HCT116 (cell line): ENCODE measurements around the gene DNM2. TPM values are rescaled to one million over a fixed set of nuclear protein-coding genes. Genes with fewer than 3 reads are reported as not detected.

Source experiments
- ATAC-seq: fragments of 200-7000 bp; cut with Tn5 transposase; 2 replicates; pipeline ENCODE4 v1.9.1; 2020; ENCODE audit warnings: mild to moderate bottlenecking, moderate library complexity
- BruUV-seq: library from RNA; stranded (reverse); fragments of 400-500 nt; replicated peaks from 2 replicates; lab custom pipeline; 2021; lab: Mats Ljungman, UMichigan
- CTCF ChIA-PET: fragments of 300-600 bp; sonication (Branson Sonifier 250); formaldehyde crosslinking; loops from one replicate; lab custom pipeline; 2021; ENCODE audit warnings: antibody characterized with exemption; lab: Charles Lee
- POLR2A ChIA-PET: fragments of 300-600, 350-600 bp; sonication (Branson Sonifier 250); formaldehyde crosslinking; loops from one replicate; lab custom pipeline; 2021; ENCODE audit warnings: antibody characterized with exemption; lab: Charles Lee
- RAD21 ChIA-PET, 2 experiments: fragments of 300-600 bp; sonication (Branson Sonifier 250); formaldehyde crosslinking; loops; one replicate each; lab custom pipeline; 2023; ENCODE audit warnings: low total read pairs in 2 of 2; ENCODE audit not compliant: uncharacterized antibody in 2 of 2, unreplicated experiment in 2 of 2, low non-redundant PET in 1 of 2; lab: Charles Lee
- DNase-seq: peaks from one replicate; pipeline ENCODE4 v3.0.0-alpha.2; 2010; ENCODE audit warnings: low read depth, low spot score
- H2AFZ ChIP-seq: fragments of 200-600 bp; shearing (Covaris generic), sonication (generic); 2 replicates; pipeline ENCODE4 v1.6.1; 2017; ENCODE audit warnings: low read depth, mixed run types, mixed read lengths, antibody characterized with exemption, low read length; ENCODE audit not compliant: poor library complexity, severe bottlenecking
- H3K27ac ChIP-seq: 2 replicates; pipeline ENCODE4 v1.5.1; 2012; ENCODE audit warnings: low read depth, low read length
- H3K27me3 ChIP-seq: fragments of 200-600 bp; sonication (generic); 2 replicates; pipeline ENCODE4 v1.6.1; 2016; ENCODE audit warnings: mixed run types, low read length, mixed read lengths; ENCODE audit not compliant: insufficient read depth
- H3K36me3 ChIP-seq, 2 experiments: fragments of 200-500 bp in 1 of 2; fragments of 200-600 bp in 1 of 2; sonication (Bioruptor generic) in 1 of 2; sonication (generic) in 1 of 2; 2 replicates each; pipeline versions ENCODE4 v1.5.1 to v1.6.1; 2014 to 2016; ENCODE audit warnings: low read length in 2 of 2, inconsistent platforms in 1 of 2, mixed read lengths in 1 of 2, mixed run types in 1 of 2; ENCODE audit not compliant: insufficient read depth in 2 of 2, control insufficient read depth in 1 of 2
- H3K4me1 ChIP-seq, 2 experiments: fragments of 200-600 bp in 1 of 2; sonication (generic) in 1 of 2; 2 replicates each; pipeline versions ENCODE4 v1.5.1 to v1.6.1; 2012 to 2017; ENCODE audit warnings: low read length in 2 of 2, inconsistent platforms in 1 of 2, mild to moderate bottlenecking in 1 of 2, mixed read lengths in 1 of 2, mixed run types in 1 of 2, moderate library complexity in 1 of 2; ENCODE audit not compliant: insufficient read depth in 2 of 2, control insufficient read depth in 1 of 2
- H3K4me2 ChIP-seq: fragments of 200-600 bp; sonication (generic); 2 replicates; pipeline ENCODE4 v1.6.1; 2017; ENCODE audit warnings: mixed run types, low read length, mixed read lengths
- H3K4me3 ChIP-seq, 2 experiments: fragments of 200-600 bp in 1 of 2; sonication (generic) in 1 of 2; replicated peaks in 1 of 2; 2 replicates each; pipeline ENCODE4 v1.5.1; 2011 to 2016; ENCODE audit warnings: low read length in 2 of 2, control low read depth in 1 of 2, low read depth in 1 of 2, mild to moderate bottlenecking in 1 of 2, mixed read lengths in 1 of 2, mixed run types in 1 of 2
- H3K79me2 ChIP-seq: fragments of 200-600 bp; sonication (generic); 2 replicates; pipeline ENCODE4 v1.6.1; 2017; ENCODE audit warnings: mild to moderate bottlenecking, mixed run types, low read length, moderate library complexity, mixed read lengths; ENCODE audit not compliant: insufficient read depth
- H3K9ac ChIP-seq: fragments of 200-600 bp; sonication (generic); 2 replicates; pipeline ENCODE4 v1.6.1; 2016; ENCODE audit warnings: low read length, mixed read lengths
- H3K9me2 ChIP-seq: fragments of 200-600 bp; sonication (generic), shearing (Covaris generic); 2 replicates; pipeline ENCODE4 v1.6.1; 2017; ENCODE audit warnings: mixed run types, mild to moderate bottlenecking, moderate library complexity; ENCODE audit not compliant: insufficient read depth
- H3K9me3 ChIP-seq, 2 experiments: fragments of 200-500 bp in 1 of 2; fragments of 200-600 bp in 1 of 2; sonication (Bioruptor generic) in 1 of 2; sonication (generic) in 1 of 2; 2 replicates each; pipeline ENCODE4 v1.6.1; 2014 to 2017; ENCODE audit warnings: low read length in 2 of 2, mixed read lengths in 2 of 2, inconsistent platforms in 1 of 2, low read depth in 1 of 2, mild to moderate bottlenecking in 1 of 2, mixed run types in 1 of 2, moderate library complexity in 1 of 2; ENCODE audit not compliant: control insufficient read depth in 1 of 2, insufficient read depth in 1 of 2
- H4K20me1 ChIP-seq: fragments of 200-600 bp; sonication (generic), shearing (Covaris generic); 2 replicates; pipeline ENCODE4 v1.6.1; 2017; ENCODE audit warnings: mixed run types, mild to moderate bottlenecking, moderate library complexity; ENCODE audit not compliant: insufficient read depth
- CBX3 ChIP-seq: IDR thresholded peaks from 2 replicates; pipeline ENCODE4 v1.6.1; 2012; ENCODE audit warnings: low read depth
- CTCF ChIP-seq, 3 experiments: fragments of 200-600 bp in 1 of 3; sonication (generic) in 1 of 3; IDR thresholded peaks in 2 of 3; conservative IDR thresholded peaks in 1 of 3; 2 replicates each; pipeline ENCODE4 v1.5.1; 2012 to 2017; ENCODE audit warnings: low read depth in 2 of 3, low read length in 2 of 3, antibody characterized with exemption in 1 of 3, borderline replicate concordance in 1 of 3, control low read depth in 1 of 3, mild to moderate bottlenecking in 1 of 3, mixed read lengths in 1 of 3, mixed run types in 1 of 3, moderate library complexity in 1 of 3; ENCODE audit not compliant: insufficient read depth in 1 of 3
- ELF1 ChIP-seq: IDR thresholded peaks from 2 replicates; pipeline ENCODE4 v1.6.1; 2012; ENCODE audit warnings: low read depth, borderline replicate concordance
- EZH2 ChIP-seq: fragments of 200-600 bp; sonication (generic); IDR thresholded peaks from 2 replicates; pipeline ENCODE4 v1.6.1; 2017; ENCODE audit warnings: antibody characterized with exemption, mixed run types
- JUND ChIP-seq: IDR thresholded peaks from 2 replicates; pipeline ENCODE4 v1.6.1; 2012
- RAD21 ChIP-seq: IDR thresholded peaks from 2 replicates; pipeline ENCODE4 v1.6.1; 2012; ENCODE audit warnings: low read depth, mild to moderate bottlenecking
- REST ChIP-seq: IDR thresholded peaks from 2 replicates; pipeline ENCODE4 v1.6.1; 2012; ENCODE audit warnings: low read depth
- SP1 ChIP-seq: IDR thresholded peaks from 2 replicates; pipeline ENCODE4 v1.6.1; 2012; ENCODE audit warnings: low read depth
- TCF7L2 ChIP-seq: IDR thresholded peaks from 2 replicates; pipeline ENCODE4 v1.7.0; 2011; ENCODE audit warnings: borderline replicate concordance, inconsistent platforms; ENCODE audit not compliant: insufficient read depth, insufficient read length; ENCODE audit errors: extremely low read depth
- intact Hi-C: fragments of 100-400 bp; cut with micrococcal nuclease; formaldehyde crosslinking; loops from 2 replicates; pipeline ENCODE4 v1.10.0; 2022
- total RNA-seq: library from RNA; stranded (reverse); gene quantifications from one replicate; pipeline ENCODE4 v1.2.1, GENCODE V29; 2021; ENCODE audit not compliant: unreplicated experiment
- TF ChIP-seq, protein P1 (sequence below): IDR thresholded peaks from 2 replicates; pipeline ENCODE4 v1.6.1; 2012

The DNM2 gene
- total RNA-seq, 1 experiment from 2014 or later: 183 TPM

- no peak for ATAC-seq
- H3K9ac ChIP-seq: no peak overlapping the region
- H3K9me3 ChIP-seq: no peaks in the 10 kb centered on the region
- H3K79me2 ChIP-seq: peaks cover 57% of the 10 kb centered on the region
- H3K9me2 ChIP-seq: no peaks in the 10 kb centered on the region
- ChIA-PET POLR2A (no interaction called here), CTCF (interaction anchor here (1.0 kb wide), 1 partner anchor 11 kb away, joined by 3 read pairs; no protein-coding TSS in a partner anchor), RAD21 (no interaction called here)
- no peaks in the 10 kb centered on the region for H3K27me3 ChIP-seq
- H3K36me3 ChIP-seq: peaks cover 67 to 70% of the 10 kb centered on the region in 2 experiments
- no TSS peak for BruUV-seq
- no peak overlapping the region for H3K27ac ChIP-seq
- H4K20me1 ChIP-seq: peaks cover 13% of the 10 kb centered on the region; the same call in 1 of the 2 replicates
- DNase-seq: no peak
- no peak overlapping the region for H3K4me3 ChIP-seq
- intact Hi-C loops: no loop called here
- TF ChIP-seq SP1 (no peak), RAD21 (no peak), CTCF (IDR thresholded peaks at IDR 0.05 in 2 of 3, conservative IDR thresholded peaks at IDR 0.05 in 1 of 3; ENCODE audit: borderline replicate concordance in 1 of 3, insufficient read depth in 1 of 3, low read depth in 2 of 3, low read length in 2 of 3) (no peak), CBX3 (no peak), JUND (no peak), REST (no peak), EZH2 (no peak), ELF1 (no peak), TCF7L2 (no peak)
- TF ChIP-seq, protein P1, sequence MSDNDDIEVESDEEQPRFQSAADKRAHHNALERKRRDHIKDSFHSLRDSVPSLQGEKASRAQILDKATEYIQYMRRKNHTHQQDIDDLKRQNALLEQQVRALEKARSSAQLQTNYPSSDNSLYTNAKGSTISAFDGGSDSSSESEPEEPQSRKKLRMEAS: no peak
- no peak overlapping the region for H2AFZ ChIP-seq
- no peak overlapping the region for H3K4me2 ChIP-seq
- H3K4me1 ChIP-seq: no peaks in the 10 kb centered on the region
These were observed 29.2 kb upstream of the DNM2 start for GRCh38 chr19:10688545-10689280.
